Measurements from ENCODE around the gene PSMG2.

GRCh38 chr18:12701161-12701560 lies 1.7 kb upstream of the PSMG2 start:
- no peak for TF ChIP-seq CTCF (IDR thresholded peaks at IDR 0.05; ENCODE audit: poor library complexity, severe bottlenecking)
- no peak for TF ChIP-seq EZH2 (IDR thresholded peaks at IDR 0.05; ENCODE audit: borderline replicate concordance, insufficient read depth, low read length, poor library complexity, severe bottlenecking)
- TF ChIP-seq EP300 (conservative IDR thresholded peaks at IDR 0.05; ENCODE audit: poor library complexity, severe bottlenecking), result no peak
- TF ChIP-seq POLR2AphosphoS5 (IDR thresholded peaks at IDR 0.05), result no peak
- no peak for TF ChIP-seq TAF1 (IDR thresholded peaks at IDR 0.05; ENCODE audit: low read depth)

Data from neural cell (in vitro differentiated cells).